GM03348 (cell line): ENCODE measurements around the gene DISC1.
"Not testable (repeated sequence)": the region's sequence is repeated elsewhere in the genome, so short reads cannot be mapped to it uniquely, and the experiment has no call there.

ENCODE experiments used
- DNase-seq: peaks from one replicate; pipeline ENCODE4 v3.0.0; 2012; ENCODE audit warnings: low spot score

Gene DISC1

DNA sequence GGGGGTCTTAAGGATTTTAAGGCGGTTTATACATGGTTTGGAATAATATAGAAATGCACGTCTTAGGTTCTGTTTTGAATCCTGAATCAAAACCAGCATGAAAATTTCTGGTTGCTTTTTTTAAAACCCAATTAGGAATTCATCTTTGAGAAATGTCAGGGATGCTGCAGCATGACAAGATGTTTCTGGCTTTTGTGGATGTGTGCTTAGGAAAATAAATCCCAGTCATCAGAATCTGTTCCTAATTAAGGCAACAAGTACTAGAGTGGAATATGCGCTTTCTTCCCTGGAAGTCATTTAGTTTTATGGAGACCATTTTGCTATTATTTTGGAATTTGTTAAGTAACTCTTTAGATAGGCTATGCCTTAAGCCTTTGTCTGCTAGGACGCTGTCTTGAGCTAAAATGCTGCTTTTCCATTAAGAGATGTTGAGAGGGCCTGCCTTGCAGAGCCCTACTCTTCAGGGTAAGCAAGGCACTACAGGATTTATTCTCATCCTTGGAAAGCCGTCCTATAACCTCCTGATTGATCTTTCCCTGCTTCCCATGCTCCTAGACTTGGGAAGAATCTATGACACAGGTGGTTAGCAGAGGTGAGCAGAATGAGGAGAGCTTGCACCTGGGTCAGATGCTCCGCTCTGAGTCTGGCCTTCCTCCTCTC, 332.8 kb downstream of the DISC1 start:
- no peak for DNase-seq

DNA sequence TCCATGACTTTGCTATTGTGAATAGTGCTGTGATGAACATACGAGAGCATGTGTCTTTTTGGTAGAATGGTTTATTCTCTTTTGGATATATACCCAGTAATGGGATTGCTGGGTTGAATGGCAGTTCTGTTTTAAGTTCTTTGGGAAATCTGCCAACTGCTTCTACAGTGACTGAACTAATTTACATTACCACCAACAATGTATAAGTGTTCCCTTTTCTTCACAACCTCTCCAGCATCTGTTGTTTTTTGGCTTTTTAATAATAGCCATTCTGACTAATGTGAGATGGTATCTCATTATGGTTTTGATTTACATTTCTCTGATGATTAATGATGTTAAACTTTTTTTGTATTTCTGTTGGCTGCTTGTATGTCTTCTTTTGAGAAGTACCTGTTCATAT, 335.2 kb downstream of the DISC1 start:
- not testable (repeated sequence) for DNase-seq

DNA sequence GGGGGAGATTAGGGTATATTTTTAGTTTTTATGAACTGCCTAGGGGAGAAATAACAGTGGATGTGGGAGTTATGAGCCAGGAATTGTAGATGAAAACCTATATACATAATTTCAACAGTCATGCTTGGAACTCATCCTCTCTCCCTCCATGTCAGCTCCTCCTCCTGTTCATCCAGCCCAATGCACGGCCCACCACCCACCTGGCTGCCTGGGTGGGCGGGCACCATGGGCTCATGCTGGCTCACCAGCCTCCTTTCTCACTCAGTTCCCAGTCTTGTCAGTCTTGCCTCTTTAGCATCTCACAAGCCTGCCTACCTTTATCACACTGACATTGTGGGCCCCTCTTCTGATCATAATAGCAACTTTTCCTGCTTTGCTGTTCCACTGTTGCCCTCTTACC, 336.0 kb downstream of the DISC1 start:
- no peak for DNase-seq

DNA sequence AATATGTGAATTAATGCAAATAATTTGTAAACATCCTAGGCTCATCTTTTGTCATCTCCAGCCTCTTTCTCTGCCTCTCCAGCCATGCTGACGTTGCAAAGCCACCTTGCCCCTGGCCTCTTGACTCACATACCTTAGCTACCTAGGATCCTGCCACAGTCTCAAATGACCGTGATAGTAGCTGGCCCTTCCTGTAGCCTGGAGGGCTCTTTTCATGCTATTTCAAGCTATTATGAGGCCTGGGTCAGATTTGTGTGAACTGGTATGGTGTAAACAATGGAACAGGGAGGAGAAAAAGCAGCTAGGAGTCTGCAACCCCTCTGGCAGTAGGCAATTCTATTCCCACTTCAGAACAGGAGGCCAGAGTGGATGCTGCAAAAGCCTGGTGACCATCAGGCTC, 337.7 kb downstream of the DISC1 start:
- no peak for DNase-seq

DNA sequence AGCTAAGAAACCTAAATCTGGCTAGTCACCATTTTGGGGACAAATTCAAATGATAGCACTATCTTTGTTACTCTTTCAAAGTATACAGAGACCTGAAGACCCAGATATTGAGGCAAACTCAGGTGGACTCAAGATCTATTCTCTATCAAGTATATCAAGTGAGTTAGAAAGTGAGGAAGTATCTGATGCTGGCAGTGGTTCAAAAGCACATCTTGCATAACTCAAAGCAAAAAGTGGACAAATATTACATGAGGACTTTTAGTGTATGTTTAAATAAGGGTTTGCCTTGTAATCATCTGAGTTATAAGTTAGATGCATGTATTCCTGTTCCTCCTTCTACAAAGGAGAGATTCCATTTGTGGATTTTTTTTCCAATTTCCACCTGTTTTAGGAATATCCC, 338.4 kb downstream of the DISC1 start:
- DNase-seq = no peak

DNA sequence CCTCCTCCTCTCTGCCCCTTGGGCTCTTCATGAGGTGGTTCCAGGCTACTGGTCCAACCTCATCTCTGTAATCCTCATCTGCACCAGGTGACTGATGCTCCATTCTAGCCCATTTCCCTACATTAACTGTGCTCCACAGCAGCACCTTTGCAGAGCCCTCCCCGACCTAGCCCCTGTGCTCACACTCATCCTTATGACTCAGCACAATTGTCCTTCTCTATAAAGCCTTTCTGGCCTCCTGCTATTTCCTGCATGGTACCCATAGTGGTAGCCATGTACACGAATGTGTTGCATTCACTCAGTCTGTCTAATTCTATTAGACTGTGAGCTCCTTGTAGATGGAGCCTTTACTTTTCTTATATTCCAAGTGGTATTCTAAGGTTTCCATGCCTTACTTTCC, 339.0 kb downstream of the DISC1 start:
- no peak for DNase-seq

DNA sequence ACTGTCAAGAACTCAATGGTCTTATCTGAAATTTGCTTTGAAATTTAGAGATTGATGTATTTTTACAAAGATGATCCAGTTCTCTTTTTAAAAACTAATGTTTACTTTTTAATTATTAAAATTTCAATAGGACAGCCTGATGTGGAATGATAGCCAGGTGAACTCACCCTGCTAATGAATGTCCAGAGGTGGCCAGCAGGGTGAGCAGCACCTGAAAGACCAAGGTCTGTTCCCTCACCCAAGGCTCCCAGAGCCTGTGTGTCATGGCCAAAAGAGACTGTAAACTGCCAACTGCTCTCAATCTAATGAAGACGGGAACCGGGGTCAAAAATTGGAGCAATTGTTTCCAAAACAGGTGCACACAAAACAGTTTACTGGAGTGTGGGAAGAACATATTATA, 340.4 kb downstream of the DISC1 start:
- DNase-seq = no peak

DNA sequence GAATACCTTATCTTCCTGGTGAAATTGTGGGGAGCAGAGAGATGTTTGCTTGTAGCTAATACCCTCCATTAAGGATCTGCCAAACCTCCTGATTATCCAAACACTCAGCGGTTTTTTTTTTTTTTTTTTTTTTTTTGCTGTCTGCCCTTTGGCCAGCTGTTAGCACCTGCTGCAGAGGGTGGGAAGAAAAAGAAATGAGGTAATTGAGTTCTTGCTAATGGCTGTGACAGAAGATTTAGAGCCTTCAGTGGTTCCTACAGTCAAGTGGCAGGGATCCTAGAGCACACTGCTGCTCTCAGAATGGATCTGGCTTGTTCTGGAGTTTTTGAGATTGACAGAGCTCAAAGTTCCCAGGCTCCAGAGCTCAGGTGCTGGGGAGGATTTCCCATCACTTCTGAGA, 342.5 kb downstream of the DISC1 start:
- DNase-seq = no peak

DNA sequence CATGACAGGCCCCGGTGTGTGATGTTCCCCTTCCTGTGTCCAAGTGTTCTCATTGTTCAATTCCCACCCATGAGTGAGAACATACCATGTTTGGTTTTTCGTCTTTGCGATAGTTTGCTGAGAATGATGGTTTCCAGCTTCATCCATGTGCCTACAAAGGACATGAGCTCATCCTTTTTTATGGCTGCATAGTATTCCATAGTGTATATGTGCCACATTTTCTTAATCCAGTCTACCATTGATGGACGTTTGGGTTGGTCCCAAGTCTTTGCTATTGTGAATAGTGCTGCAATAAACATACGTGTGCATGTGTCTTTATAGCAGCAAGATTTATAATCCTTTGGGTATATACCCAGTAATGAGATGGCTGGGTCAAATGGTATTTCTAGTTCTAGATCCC, 343.2 kb downstream of the DISC1 start:
- DNase-seq = not testable (repeated sequence)

DNA sequence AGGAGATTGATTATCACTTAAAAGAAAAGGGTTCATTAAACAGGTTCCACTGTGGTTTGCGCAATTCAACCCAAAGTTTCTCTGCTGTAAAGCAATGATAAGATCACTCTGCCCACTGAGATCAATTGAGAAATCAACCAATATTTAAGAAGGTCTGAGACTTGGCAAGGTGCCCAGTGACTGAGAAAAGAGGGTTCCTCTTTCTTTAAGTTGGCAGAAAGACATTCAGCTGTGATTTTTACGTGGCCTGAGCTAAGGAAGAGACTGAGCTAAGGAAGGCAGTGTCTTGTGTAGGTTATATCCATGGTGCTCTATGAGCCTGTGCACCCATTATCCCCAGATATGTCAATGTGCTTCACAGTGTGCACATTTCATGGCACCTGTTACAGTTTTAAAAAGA, 344.1 kb downstream of the DISC1 start:
- DNase-seq = no peak

DNA sequence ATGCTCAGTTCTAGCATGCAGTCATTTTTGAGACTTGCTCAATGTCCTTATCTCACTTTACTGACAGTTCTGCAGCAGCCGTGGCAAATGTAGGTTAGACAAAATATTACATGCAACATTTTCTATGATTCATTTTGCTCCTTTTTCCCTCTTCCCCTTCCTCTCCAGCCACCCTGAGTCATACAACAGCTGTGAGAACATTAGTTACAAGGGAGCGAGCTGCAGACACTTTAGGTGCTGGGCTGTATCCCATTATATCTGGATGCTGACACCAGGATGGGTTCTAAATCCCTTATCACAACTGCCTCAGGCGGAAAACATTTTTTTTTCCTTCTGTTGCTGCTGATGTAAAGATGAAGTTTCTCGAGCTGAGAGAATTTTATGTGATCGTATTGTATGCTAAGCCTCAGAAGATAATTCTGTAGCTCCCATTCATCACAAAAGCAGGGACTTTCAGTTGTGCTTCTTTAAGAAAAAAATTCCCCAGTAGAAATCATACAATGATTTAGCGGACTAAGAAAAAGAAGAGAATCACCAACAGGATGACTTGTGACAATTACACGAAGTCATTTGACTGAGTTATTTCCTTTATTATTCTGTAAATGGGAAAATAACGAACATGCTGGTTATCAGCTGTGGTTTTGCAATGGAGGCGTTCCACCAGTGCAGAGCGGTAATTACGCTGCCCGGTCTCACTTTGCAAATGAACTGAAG, 345.0 kb downstream of the DISC1 start:
- peak; percentile 11 for DNase-seq

DNA sequence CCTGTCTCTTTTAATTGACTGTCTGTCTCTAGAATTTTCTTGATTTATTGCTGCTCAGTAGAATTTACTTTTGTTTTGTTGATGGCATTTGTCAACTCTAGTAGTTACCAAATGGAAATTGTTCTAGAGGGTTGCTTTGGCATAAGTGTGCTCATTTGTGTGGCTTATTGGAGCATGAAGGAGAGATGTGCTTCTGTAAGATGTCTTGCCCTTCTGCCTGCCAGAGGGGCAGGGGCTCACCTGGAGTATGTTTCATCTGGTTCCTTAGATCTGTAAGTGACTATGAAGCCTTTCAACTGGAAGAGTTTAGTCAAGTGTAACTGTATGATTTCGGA, 345.5 kb downstream of the DISC1 start:
- no peak for DNase-seq

DNA sequence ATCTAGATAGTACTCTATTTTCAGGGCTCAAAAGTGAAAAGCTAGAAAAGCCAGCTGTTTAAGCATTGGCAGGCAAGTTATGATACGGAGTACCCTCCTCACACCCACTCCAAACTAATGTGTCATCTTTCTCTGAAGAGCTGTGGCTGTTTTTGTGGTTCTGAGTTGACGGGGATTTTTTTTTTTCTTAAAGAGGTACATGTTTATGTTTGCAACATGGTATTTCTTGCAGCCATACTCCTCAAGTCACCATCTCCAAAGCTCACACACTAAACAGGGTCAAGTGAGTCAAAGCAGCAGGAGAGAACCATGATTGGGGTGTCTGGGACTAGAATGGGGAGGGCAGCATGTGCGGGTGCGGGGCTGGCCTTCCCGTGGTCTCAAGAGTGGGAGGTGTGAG, 347.2 kb downstream of the DISC1 start:
- DNase-seq = no peak

DNA sequence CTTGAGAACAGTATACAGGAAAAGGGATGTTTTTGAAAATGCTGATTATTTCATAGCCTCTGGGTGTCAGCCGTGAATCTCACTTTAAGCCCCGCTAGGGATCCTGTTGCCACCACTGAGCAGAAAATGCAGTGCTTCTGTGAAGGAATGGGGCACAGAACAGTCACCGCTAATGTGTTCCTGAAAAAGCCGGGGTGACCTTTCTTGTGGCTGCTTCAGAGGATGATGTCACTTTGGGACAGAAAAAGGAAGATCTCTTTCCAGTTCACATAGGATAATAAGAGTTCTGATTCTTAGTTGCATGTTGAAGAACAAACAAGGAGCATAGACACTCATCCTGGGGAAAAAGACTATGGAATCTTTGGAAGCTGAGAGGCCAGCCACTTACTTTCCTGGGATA, 349.6 kb downstream of the DISC1 start:
- DNase-seq = no peak

DNA sequence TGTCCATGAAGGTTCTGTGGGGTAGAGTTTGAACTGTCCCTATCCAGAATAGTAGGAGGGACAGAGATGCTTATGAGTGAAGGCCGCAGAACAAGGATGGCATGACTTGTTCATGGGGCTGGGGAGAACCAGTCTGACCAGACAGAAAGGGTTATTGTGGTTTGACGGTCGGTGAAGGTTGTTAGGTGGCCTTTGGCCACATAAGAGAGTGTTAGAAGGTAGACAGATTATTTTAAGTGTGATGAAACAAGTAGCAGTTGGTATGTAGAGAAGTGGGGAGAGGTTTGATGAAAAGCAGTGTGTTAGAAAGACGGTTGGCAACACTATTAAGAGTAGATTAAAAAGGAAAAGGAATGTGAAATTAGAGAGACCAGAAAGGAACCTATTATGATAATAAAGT, 355.1 kb downstream of the DISC1 start:
- DNase-seq = no peak

DNA sequence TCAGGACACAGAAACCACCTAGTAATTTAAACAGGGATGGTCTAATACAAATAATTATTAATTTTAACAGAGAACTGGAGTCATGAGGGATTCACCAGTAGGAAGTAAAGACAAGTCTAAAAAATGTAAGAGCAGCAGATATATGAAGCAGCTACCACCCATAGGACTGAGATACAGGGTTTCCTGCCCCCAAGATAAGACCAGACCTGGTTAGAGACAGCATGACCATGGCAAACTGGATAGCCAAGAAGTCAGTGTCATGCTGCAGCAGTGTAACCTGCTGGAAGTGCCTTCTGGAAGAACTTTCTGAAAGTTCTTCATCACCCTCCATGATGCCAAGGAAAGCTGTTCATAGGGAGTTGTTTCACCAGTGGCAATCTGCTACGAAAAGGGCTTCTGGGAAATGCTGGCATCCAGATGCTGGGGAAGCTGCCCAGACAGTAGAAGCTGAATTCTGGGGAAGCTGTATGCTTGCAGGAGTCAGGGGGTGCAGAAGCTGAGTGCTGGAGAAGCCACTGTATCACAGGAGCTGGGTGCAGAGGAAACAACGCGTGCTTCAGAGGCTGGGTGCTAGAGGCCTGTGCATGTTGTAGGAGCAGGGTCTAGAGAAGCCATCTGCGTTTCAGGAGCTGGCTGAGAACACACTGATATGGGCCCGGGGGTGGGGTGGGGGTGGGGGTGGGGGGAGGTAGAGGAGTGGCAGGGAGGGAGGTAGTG, 356.4 kb downstream of the DISC1 start:
- DNase-seq = no peak

DNA sequence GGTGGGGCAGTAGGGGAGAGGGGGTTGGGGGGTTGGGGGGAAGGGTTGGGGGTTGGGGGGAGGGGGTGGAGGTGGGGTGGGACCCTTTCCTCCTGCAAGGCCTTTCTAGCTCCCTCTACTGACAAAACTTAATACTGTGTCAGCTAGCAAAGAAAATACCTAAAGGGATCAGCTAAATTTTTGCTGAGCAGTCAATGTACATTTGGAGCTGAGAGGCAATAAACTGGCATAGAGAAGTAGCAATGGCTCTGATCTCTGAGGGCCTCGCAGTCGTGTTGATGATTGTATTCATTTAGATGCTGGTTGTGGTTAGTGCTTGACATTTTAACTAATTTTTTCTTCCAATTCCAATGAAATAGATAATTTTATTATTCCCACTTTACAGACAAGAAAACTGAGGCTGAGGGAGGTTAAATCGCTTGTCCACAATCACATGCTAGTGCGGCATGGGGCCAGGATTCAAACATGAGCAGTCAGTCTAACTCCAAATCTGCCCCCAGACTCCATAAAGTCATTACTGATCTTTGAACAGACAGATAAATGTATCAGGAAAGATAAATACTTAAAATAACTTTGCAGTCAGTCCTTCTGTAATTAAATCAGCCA, 357.1 kb downstream of the DISC1 start:
- no peak for DNase-seq

DNA sequence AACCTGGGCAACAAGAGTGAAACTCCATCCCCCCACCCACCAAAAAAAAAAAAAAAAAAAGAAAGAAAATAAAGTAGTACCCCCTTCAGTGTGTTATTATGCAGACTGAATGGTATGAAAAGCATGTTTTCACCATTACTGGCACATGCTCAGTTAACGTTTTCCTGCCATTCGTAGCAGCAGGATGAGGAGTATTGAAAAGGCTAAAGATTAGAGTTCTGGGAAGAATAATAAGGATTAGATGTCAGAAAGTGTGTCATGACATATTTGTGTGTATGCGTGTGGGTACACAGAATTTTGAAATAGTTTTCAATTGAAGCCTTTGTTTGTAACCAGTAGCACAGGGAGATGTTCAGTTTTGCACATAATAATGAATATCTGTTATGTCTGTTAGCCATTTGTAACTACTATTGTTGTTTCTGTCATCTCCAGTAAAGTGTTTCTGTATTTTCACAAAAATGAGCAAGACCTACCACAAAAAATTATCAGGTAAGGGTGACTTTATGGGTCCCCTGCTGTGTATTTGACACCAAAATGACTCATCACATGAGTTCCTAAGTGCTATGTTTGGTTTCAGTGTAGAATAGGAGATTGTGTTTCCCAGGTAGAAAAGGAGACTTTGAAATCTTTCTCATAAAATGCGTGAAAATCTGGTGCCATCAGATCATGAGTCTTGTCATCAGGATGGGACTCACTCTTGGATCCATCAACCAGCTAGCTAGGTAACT, 358.9 kb downstream of the DISC1 start:
- DNase-seq = no peak

DNA sequence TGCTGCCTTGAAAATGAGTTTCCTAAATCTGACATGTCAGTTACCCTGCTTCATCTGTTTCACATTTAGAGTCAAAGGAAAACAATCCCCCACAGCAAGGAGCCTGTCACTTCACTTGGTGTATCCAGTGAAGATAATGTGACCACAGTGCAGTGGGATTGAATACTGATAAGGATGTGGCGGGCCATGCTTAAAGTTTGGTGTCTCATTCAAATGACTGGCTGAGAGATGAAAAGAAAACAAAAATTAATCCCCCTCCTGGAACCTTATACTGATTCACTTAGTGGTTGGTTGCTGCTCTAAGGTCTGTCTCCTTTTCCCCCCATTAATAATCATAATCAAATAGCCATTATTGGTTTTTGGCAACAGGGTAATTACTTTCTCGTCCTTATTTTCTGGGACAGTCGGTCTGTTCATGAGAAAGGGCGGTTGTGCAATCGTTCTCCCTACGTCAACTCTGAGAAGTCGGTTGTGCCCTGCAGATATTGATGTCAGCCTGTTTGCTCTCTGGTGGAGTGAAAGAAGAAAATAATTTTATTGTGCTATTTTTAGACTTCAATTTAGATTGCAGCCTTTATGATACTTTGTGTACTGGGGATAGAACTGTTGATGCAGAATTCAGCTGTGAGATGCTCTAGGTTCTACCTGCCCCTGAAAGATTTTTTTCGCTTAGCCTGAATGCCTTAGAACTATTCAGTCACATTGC, 360.2 kb downstream of the DISC1 start:
- DNase-seq = no peak

DNA sequence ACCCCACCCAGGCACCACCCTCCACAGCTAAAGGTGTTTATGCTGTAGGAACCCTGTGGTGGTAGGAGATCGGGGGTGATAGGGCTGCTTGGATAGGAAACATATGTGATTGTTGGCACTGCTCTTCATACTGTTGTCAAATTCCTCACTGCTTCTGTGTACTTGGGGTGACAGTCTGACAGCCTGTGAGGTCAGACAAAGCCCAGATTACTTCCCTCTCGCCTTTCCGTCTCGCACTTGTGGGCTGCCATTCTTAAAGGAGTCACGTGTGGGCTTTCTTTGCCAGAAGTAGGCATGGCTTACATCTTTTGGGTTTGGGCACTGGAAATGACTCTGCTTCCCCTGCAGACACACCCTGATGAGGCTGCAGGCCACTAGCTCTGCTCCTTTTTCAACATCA, 363.8 kb downstream of the DISC1 start:
- no peak for DNase-seq

DNA sequence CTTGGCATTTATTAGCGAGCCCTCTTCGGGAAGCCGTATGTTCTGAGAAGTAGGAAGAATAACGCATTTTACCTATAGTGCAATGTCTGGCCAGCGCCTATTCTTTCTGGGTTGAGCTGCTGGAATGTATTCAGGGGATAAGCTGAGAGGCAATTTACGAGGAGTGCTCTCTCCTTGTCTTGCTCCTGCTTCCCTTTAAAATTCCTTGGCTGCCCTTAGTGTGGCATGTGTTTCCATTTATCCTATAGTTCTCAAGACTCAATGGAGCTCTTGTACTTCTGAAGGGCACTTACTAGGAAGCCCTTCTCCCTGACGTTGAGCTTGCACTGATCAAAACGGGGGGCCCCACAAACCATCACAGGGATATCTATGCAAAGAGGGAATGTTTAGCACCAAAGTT, 364.6 kb downstream of the DISC1 start:
- DNase-seq = no peak

DNA sequence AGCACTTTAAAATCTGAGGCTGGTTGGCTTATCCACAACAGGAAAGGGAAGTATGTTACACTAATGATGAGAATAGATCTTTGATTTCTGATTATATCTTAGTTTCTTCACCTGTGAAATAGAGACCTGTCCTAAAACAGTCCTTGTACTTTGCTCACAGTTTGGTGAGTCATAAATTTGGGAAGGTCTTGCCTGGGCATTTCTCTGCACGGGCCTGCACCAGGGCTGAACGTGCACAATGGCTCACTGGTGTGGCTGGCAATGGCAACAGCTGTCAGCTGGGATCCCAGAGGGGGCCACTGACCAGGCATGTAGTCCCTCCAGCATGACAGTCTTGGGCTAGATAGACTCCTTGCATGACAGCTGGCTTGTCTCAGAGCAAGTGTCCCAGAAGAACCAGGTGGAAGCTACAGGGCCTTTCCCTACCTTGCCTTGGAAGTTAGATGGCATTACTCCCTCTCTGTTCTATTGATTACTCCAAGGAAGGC, 367.4 kb downstream of the DISC1 start:
- no peak for DNase-seq
